ENCODE measurements around the gene BMF. TPM values are rescaled to one million over a fixed set of nuclear protein-coding genes. Genes with fewer than 3 reads are reported as not detected.

The BMF gene
- total and polyA plus RNA-seq, 2 of the 4 experiments (the other 2 are of a cell fraction): 2.4 to 2.9 TPM

DNA sequence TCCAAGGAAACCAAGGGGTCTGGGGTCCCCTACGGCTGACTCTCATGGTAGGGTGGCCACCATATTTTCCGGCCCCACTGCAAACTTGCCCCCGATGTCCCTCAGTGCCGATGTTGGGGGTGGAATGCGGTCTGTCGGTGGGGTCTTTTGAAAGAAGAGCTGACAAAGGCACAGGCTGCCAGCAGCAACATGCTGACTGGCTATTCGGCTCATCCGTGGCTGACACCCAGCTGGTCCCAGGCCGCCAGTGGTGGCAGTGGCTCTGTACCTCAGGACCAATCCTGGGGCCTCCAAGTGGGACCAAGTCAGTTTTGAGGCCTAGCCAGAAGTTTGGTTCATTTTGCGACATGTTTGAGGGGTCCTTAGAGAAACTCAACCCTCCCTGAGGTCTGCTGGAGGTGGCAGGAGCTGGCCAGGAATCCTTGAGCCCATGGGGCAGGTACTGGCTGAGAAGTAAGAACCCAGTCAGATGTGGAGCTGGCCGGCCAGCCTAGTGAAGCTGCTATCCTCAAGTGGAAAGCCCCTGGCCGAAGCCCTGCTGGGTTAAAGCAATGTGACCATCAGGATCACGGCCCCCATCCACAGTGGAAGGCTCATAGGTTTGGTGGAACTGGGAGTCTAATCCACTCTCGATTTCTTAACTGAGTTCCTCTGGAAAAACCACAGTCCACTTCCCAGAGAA lies 17.8 kb downstream of the BMF start:
- BruUV-seq (replicated peaks): no TSS peak
- DNase-seq (no peak), ATAC-seq (ENCODE audit: low read depth) (no peak)
- dilution Hi-C loops (cut with HindIII; ENCODE audit: low sequenced_read_pairs, unreplicated experiment): no loop called here
- Histone ChIP-seq H2AK5ac (ENCODE audit: low read depth, low read length) (peak overlapping the region; percentile 97; the same call in 1 of the 2 replicates), H3K14ac (replicated peaks; ENCODE audit: low read depth, low read length) (peak overlapping the region; percentile 96), H3K56ac (ENCODE audit: extremely low read depth, insufficient read depth, low read length) (no peak overlapping the region), H4K5ac (ENCODE audit: low read depth, low read length) (no peak overlapping the region), H2BK15ac (ENCODE audit: low read depth, low read length) (peak overlapping the region; percentile 98; the same call in 2 of the 3 replicates), H3K4me1 (ENCODE audit: control insufficient read depth, insufficient read depth, low read length) (peaks cover 50% of the 10 kb centered on the region), H3K18ac (ENCODE audit: low read depth, low read length) (peak overlapping the region; percentile 93), H3K9me3 (ENCODE audit: control insufficient read depth, insufficient read depth, low read length) (no peaks in the 10 kb centered on the region), H2BK5ac (ENCODE audit: low read depth, low read length, poor library complexity, severe bottlenecking) (no peak overlapping the region), H3K9ac (ENCODE audit: low read depth, low read length) (no peak overlapping the region), H2AFZ (replicated peaks; ENCODE audit: low read length, poor library complexity) (no peak overlapping the region), H3K4me3 (ENCODE audit: insufficient read depth, low read depth, low read length) (no peak overlapping the region), H2BK20ac (ENCODE audit: low read depth, low read length) (peak overlapping the region; percentile 97), H4K91ac (ENCODE audit: insufficient read depth, low read depth, low read length) (peak overlapping the region; percentile 91), H2AK9ac (replicated peaks; ENCODE audit: low read depth, low read length, poor library complexity) (no peak overlapping the region), H3K4ac (ENCODE audit: low read depth, low read length) (peak overlapping the region; percentile 100), H3K4me2 (ENCODE audit: low read depth, low read length) (no peak overlapping the region), H3K9me1 (ENCODE audit: insufficient read depth, low read length) (peaks cover 57% of the 10 kb centered on the region), H4K20me1 (ENCODE audit: insufficient read depth, low read length) (no peaks in the 10 kb centered on the region), H2BK120ac (ENCODE audit: low read depth, low read length) (peak overlapping the region; percentile 98), H3K23ac (ENCODE audit: low read depth, low read length) (peak overlapping the region; percentile 98), H4K8ac (ENCODE audit: low read depth in 2 of 2, low read length in 2 of 2) (peak overlapping the region in 1 of 2 experiments; percentile 80; a peak in 2 of 4 replicates), H3K27ac (ENCODE audit: insufficient read depth, low read length) (peak overlapping the region; percentile 88; the same call in 1 of the 2 replicates), H3K36me3 (ENCODE audit: control insufficient read depth, insufficient read depth, low read length) (peaks cover 10% of the 10 kb centered on the region; the same call in 1 of the 2 replicates), H3K27me3 (ENCODE audit: control insufficient read depth, insufficient read depth, low read length) (no peaks in the 10 kb centered on the region), H3K79me1 (ENCODE audit: low read depth in 1 of 2, low read length in 2 of 2) (peaks cover 0 to 69% of the 10 kb centered on the region in 2 experiments; a peak in 3 of 4 replicates)
- ChIA-PET POLR2A (ENCODE audit: unreplicated experiment) (no interaction called here), CTCF (interaction anchor here (3.5 kb wide), 1 partner anchor 14 kb away, joined by 11 read pairs; no protein-coding TSS in a partner anchor)
- WGBS, 2 experiments (ENCODE audit: extremely low coverage in 2 of 2, insufficient read length in 1 of 2): 92% methylated on average over 11 of the region's 14 CpGs; no CpG with 5 or more reads in 1 of the 2 experiments
- TF ChIP-seq CEBPB (IDR thresholded peaks at IDR 0.05; ENCODE audit: low read depth, low read length) (no peak), NFE2L2 (IDR thresholded peaks at IDR 0.05; ENCODE audit: low read depth, low read length) (no peak), RCOR1 (IDR thresholded peaks at IDR 0.05; ENCODE audit: insufficient replicate concordance, low read length) (no peak), POLR2A (IDR thresholded peaks at IDR 0.05; ENCODE audit: low read depth, low read length) (no peak), BHLHE40 (IDR thresholded peaks at IDR 0.05; ENCODE audit: low read depth, low read length) (no peak), RFX5 (IDR thresholded peaks at IDR 0.05; ENCODE audit: low read depth, low read length) (no peak), SMC3 (IDR thresholded peaks at IDR 0.05; ENCODE audit: low read depth, low read length) (no peak), FOS (IDR thresholded peaks at IDR 0.05; ENCODE audit: low read depth, low read length) (no peak), RAD21 (IDR thresholded peaks at IDR 0.05; ENCODE audit: low read length) (no peak), MAZ (IDR thresholded peaks at IDR 0.05; ENCODE audit: borderline replicate concordance, low read depth, low read length) (no peak), MAFK (IDR thresholded peaks at IDR 0.05; ENCODE audit: low read depth, low read length) (no peak), ELK1 (IDR thresholded peaks at IDR 0.05; ENCODE audit: borderline replicate concordance, low read depth, low read length) (no peak)
- TF ChIP-seq, protein P1, sequence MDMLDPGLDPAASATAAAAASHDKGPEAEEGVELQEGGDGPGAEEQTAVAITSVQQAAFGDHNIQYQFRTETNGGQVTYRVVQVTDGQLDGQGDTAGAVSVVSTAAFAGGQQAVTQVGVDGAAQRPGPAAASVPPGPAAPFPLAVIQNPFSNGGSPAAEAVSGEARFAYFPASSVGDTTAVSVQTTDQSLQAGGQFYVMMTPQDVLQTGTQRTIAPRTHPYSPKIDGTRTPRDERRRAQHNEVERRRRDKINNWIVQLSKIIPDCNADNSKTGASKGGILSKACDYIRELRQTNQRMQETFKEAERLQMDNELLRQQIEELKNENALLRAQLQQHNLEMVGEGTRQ (IDR thresholded peaks at IDR 0.05; ENCODE audit: low read depth, low read length): no peak
- in situ Hi-C loops (cut with MboI; ENCODE audit: low sequenced_read_pairs): no loop called here
- intact Hi-C loops (cut with micrococcal nuclease): no loop called here
